Thoracic aorta (tissue), 2 donors: ENCODE measurements around the gene SPX. TPM values are rescaled to one million over a fixed set of nuclear protein-coding genes. Genes with fewer than 3 reads are reported as not detected.
A peak's percentile ranks its signal among the peaks of the same experiment; 100 is the strongest.

Experiments
- ATAC-seq: fragments of 150-250 bp; one replicate; pipeline ENCODE4 v1.8.0; 2017; ENCODE audit warnings: low read depth; ENCODE audit not compliant: insufficient number of reproducible peaks, low FRiP score
- DNase-seq: peaks from one replicate; pipeline ENCODE4 v3.0.0-alpha.2; 2020; ENCODE audit warnings: low spot score
- H3K27ac ChIP-seq, 2 donors: fragments of 200-600 bp; sonication (generic); 1 replicate in 1 of 2; 2 replicates in 1 of 2; pipeline ENCODE4 v1.5.1; 2016; ENCODE audit warnings: mild to moderate bottlenecking in 2 of 2, moderate library complexity in 2 of 2
- H3K27me3 ChIP-seq: fragments of 200-600 bp; sonication (generic); replicated peaks from 2 replicates; pipeline ENCODE4 v1.6.0; 2016; ENCODE audit warnings: mild to moderate bottlenecking; ENCODE audit not compliant: insufficient read depth
- H3K36me3 ChIP-seq: fragments of 200-600 bp; sonication (generic); one replicate; pipeline ENCODE4 v1.5.1; 2016
- H3K4me1 ChIP-seq, 2 donors: fragments of 200-600 bp; sonication (generic); 1 replicate in 1 of 2; 2 replicates in 1 of 2; pipeline versions ENCODE4 v1.5.1 to v1.6.0; 2016; ENCODE audit warnings: low read depth in 2 of 2, mild to moderate bottlenecking in 1 of 2; ENCODE audit not compliant: control insufficient read depth in 1 of 2
- H3K4me3 ChIP-seq: fragments of 200-600 bp; sonication (generic); 2 replicates; pipeline ENCODE4 v1.5.1; 2016; ENCODE audit warnings: mild to moderate bottlenecking
- H3K9me3 ChIP-seq: fragments of 200-600 bp; sonication (generic); 2 replicates; pipeline ENCODE4 v1.5.1; 2016
- CTCF ChIP-seq: fragments of 200-600 bp; sonication (generic); IDR thresholded peaks from one replicate; pipeline ENCODE4 v1.5.1; 2019; ENCODE audit warnings: antibody characterized with exemption
- total RNA-seq, 2 donors: library from RNA; depleted of rRNA; stranded (reverse); fragments of >200 nt; gene quantifications; one replicate each; pipeline versions ENCODE4 v1.1.0 to v1.2.3, GENCODE V29; 2016

The SPX gene
- total RNA-seq, 2 donors from 2014 or later, result 0.81 TPM; not detected in 1

GRCh38 chr12:21499765-21500164, 26.3 kb upstream of the SPX start:
- H3K27ac ChIP-seq, result no peak overlapping the region
- H3K27me3 ChIP-seq, result no peaks in the 10 kb centered on the region
- DNase-seq (no peak), ATAC-seq (no peak)
- peaks cover 22% of the 10 kb centered on the region for H3K36me3 ChIP-seq
- no peaks in the 10 kb centered on the region for H3K9me3 ChIP-seq
- H3K4me3 ChIP-seq, result peak overlapping the region; percentile 93
- H3K4me1 ChIP-seq, result peaks cover 30 to 43% of the 10 kb centered on the region in 2 donors
- TF ChIP-seq CTCF, result no peak

- H3K9me3 ChIP-seq, result no peaks in the 10 kb centered on the region
- DNase-seq (no peak), ATAC-seq (no peak)
- no peak for TF ChIP-seq CTCF
- H3K4me1 ChIP-seq, result peaks cover 30 to 52% of the 10 kb centered on the region in 2 donors
- peak overlapping the region; percentile 85 to 97 for H3K27ac ChIP-seq
- H3K36me3 ChIP-seq, result peaks cover 18% of the 10 kb centered on the region
- H3K27me3 ChIP-seq, result no peaks in the 10 kb centered on the region
- peak overlapping the region; percentile 93 for H3K4me3 ChIP-seq
Measured at GRCh38 chr12:21500786-21501257, 25.3 kb upstream of the SPX start.

GRCh38 chr12:21501258-21502163, 24.6 kb upstream of the SPX start, which contains the start of the genes GOLT1B and RECQL:
GOLT1B (plus strand) TSS chr12:21501789; CDS start chr12:21501924, 135 bp downstream.
RECQL (minus strand) TSS chr12:21501635; CDS start chr12:21499570, 2,065 bp downstream.
- ATAC-seq (peak; percentile 100), DNase-seq (peak; percentile 89)
- Histone ChIP-seq H3K9me3 (no peaks in the 10 kb centered on the region), H3K36me3 (peaks cover 11% of the 10 kb centered on the region), H3K27me3 (no peaks in the 10 kb centered on the region), H3K4me1 (peaks cover 30 to 52% of the 10 kb centered on the region in 2 donors), H3K27ac (peak within 1 kb of the TSS; percentile 85 to 97), H3K4me3 (peak within 1 kb of the TSS; percentile 93)
- TF ChIP-seq CTCF, result no peak

- H3K36me3 ChIP-seq, result peaks cover 11% of the 10 kb centered on the region
- peaks cover 30 to 52% of the 10 kb centered on the region in 2 donors for H3K4me1 ChIP-seq
- H3K4me3 ChIP-seq, result peak overlapping the region; percentile 93
- no peaks in the 10 kb centered on the region for H3K27me3 ChIP-seq
- ATAC-seq (no peak), DNase-seq (peak; percentile 4)
- peak overlapping the region; percentile 85 to 97 for H3K27ac ChIP-seq
- H3K9me3 ChIP-seq, result no peaks in the 10 kb centered on the region
- TF ChIP-seq CTCF, result no peak
Measured at GRCh38 chr12:21502164-21502496, 24.0 kb upstream of the SPX start.

- peaks cover 30 to 52% of the 10 kb centered on the region in 2 donors for H3K4me1 ChIP-seq
Measured at GRCh38 chr12:21502872-21503271, 23.2 kb upstream of the SPX start.

More at GRCh38 chr12:21502872-21503271, 23.2 kb upstream of the SPX start:
- Histone ChIP-seq H3K27me3 (no peaks in the 10 kb centered on the region), H3K27ac (no peak overlapping the region), H3K36me3 (peaks cover 5% of the 10 kb centered on the region), H3K9me3 (no peaks in the 10 kb centered on the region), H3K4me3 (peak overlapping the region; percentile 93)
- DNase-seq (no peak), ATAC-seq (no peak)
- TF ChIP-seq CTCF, result no peak
